Ishikawa (cell line): ENCODE results near the gene CTNNA1.

Experiments
- CEBPB ChIP-seq: IDR thresholded peaks from 2 replicates; pipeline ENCODE4 v1.6.1; 2012
- CREB1 ChIP-seq: IDR thresholded peaks from 2 replicates; pipeline ENCODE4 v1.6.1; 2012; ENCODE audit warnings: low read depth
- EGR1 ChIP-seq: IDR thresholded peaks from 2 replicates; pipeline ENCODE4 v1.6.1; 2012
- EP300 ChIP-seq: IDR thresholded peaks from 2 replicates; pipeline ENCODE4 v1.6.1; 2012; ENCODE audit warnings: borderline replicate concordance
- FOXM1 ChIP-seq: IDR thresholded peaks from 2 replicates; pipeline ENCODE4 v1.6.1; 2012; ENCODE audit warnings: low read depth, borderline replicate concordance
- MAX ChIP-seq: IDR thresholded peaks from 2 replicates; pipeline ENCODE4 v1.6.1; 2012
- NFIC ChIP-seq: IDR thresholded peaks from 2 replicates; pipeline ENCODE4 v1.6.1; 2012
- RAD21 ChIP-seq: IDR thresholded peaks from 2 replicates; pipeline ENCODE4 v1.6.1; 2012; ENCODE audit warnings: low read depth
- TAF1 ChIP-seq: IDR thresholded peaks from 2 replicates; pipeline ENCODE4 v1.6.1; 2012; ENCODE audit warnings: low read depth, mild to moderate bottlenecking
- TCF12 ChIP-seq: IDR thresholded peaks from 2 replicates; pipeline ENCODE4 v1.6.1; 2012; ENCODE audit warnings: low read depth
- TEAD4 ChIP-seq: IDR thresholded peaks from 2 replicates; pipeline ENCODE4 v1.6.1; 2012
- YY1 ChIP-seq: IDR thresholded peaks from 2 replicates; pipeline ENCODE4 v1.6.1; 2012; ENCODE audit warnings: low read depth
- ZBTB7A ChIP-seq: IDR thresholded peaks from 2 replicates; pipeline ENCODE4 v1.6.1; 2012; ENCODE audit warnings: low read depth
- TF ChIP-seq, protein P1 (sequence below): IDR thresholded peaks from 2 replicates; pipeline ENCODE4 v1.6.1; 2012
- TF ChIP-seq, protein P2 (sequence below): IDR thresholded peaks from 2 replicates; pipeline ENCODE4 v1.6.1; 2012; ENCODE audit warnings: low read depth, mild to moderate bottlenecking

Gene CTNNA1

GRCh38 chr5:138920181-138920580, 167.0 kb downstream of the CTNNA1 start:
- TF ChIP-seq, protein P1, sequence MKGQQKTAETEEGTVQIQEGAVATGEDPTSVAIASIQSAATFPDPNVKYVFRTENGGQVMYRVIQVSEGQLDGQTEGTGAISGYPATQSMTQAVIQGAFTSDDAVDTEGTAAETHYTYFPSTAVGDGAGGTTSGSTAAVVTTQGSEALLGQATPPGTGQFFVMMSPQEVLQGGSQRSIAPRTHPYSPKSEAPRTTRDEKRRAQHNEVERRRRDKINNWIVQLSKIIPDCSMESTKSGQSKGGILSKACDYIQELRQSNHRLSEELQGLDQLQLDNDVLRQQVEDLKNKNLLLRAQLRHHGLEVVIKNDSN = no peak
- no peak for TF ChIP-seq MAX
- no peak for TF ChIP-seq NFIC
- no peak for TF ChIP-seq FOXM1
- TF ChIP-seq ZBTB7A = no peak
- TF ChIP-seq CEBPB = no peak
- TF ChIP-seq, protein P2, sequence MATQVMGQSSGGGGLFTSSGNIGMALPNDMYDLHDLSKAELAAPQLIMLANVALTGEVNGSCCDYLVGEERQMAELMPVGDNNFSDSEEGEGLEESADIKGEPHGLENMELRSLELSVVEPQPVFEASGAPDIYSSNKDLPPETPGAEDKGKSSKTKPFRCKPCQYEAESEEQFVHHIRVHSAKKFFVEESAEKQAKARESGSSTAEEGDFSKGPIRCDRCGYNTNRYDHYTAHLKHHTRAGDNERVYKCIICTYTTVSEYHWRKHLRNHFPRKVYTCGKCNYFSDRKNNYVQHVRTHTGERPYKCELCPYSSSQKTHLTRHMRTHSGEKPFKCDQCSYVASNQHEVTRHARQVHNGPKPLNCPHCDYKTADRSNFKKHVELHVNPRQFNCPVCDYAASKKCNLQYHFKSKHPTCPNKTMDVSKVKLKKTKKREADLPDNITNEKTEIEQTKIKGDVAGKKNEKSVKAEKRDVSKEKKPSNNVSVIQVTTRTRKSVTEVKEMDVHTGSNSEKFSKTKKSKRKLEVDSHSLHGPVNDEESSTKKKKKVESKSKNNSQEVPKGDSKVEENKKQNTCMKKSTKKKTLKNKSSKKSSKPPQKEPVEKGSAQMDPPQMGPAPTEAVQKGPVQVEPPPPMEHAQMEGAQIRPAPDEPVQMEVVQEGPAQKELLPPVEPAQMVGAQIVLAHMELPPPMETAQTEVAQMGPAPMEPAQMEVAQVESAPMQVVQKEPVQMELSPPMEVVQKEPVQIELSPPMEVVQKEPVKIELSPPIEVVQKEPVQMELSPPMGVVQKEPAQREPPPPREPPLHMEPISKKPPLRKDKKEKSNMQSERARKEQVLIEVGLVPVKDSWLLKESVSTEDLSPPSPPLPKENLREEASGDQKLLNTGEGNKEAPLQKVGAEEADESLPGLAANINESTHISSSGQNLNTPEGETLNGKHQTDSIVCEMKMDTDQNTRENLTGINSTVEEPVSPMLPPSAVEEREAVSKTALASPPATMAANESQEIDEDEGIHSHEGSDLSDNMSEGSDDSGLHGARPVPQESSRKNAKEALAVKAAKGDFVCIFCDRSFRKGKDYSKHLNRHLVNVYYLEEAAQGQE = no peak
- no peak for TF ChIP-seq TCF12
- TF ChIP-seq RAD21 = no peak
- no peak for TF ChIP-seq TEAD4
- no peak for TF ChIP-seq EGR1
- TF ChIP-seq CREB1 = no peak
- no peak for TF ChIP-seq EP300
- no peak for TF ChIP-seq YY1
- TF ChIP-seq TAF1 = no peak

GRCh38 chr5:138922494-138922893, 169.3 kb downstream of the CTNNA1 start:
- TF ChIP-seq TCF12 (no peak), YY1 (no peak), EGR1 (no peak), CEBPB (no peak), TAF1 (no peak)

DNA sequence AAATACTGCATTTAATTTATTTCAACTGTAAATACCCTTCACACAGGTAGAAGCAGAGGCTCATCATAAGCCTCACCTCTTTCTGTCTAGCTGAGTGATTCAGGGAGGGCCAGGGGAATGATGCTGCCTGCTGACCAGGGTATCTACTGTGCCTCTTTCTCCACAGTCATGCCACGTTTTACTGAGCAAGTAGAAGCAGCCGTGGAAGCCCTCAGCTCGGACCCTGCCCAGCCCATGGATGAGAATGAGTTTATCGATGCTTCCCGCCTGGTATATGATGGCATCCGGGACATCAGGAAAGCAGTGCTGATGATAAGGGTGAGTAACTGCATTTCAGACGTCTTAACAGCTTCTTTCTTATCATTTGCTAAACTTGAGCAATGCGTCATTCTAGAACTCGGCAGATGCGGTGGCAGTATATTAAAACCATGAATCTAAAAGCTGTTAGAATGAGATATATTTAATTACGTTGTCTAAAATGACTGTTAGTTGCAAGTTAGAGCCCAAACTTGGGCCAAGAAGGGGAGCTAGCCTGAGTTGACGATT, 171.9 kb downstream of the CTNNA1 start:
- TF ChIP-seq, protein P2 = no peak
- TF ChIP-seq CREB1 (no peak), EP300 (no peak), NFIC (no peak), FOXM1 (no peak), TAF1 (no peak), YY1 (no peak)
- TF ChIP-seq, protein P1 = no peak

DNA sequence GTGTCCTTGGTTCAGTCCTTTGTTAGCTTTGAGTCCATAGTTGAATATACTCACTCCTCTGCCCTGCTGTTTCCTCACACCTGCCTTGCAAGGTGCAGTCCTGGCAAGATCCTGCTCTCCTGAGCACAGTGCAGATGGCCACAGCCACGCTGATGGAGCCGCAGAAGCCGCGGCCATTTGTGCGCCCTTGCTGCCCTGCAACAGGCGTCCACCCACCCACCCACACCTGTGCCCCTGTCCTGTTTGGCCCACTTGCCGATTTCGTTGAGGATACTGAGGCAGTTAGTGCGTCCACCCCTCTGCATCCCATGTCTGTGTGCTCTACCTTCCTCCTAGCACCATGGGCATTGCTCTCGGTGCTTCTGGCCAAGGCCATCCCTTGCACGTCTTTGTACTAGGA, 173.0 kb downstream of the CTNNA1 start:
- TF ChIP-seq CEBPB = no peak
- TF ChIP-seq, protein P2 = no peak
- TF ChIP-seq, protein P1 = no peak
- no peak for TF ChIP-seq NFIC
- no peak for TF ChIP-seq EGR1
- TF ChIP-seq TEAD4 = no peak

GRCh38 chr5:138926688-138927448, 173.6 kb downstream of the CTNNA1 start:
- TF ChIP-seq TAF1 = no peak
- TF ChIP-seq CREB1 = no peak
- no peak for TF ChIP-seq FOXM1
- TF ChIP-seq EP300 = no peak
- TF ChIP-seq, protein P2 = no peak
- TF ChIP-seq, protein P1 = no peak
- no peak for TF ChIP-seq YY1
- no peak for TF ChIP-seq TEAD4
- TF ChIP-seq NFIC = no peak
- TF ChIP-seq MAX = no peak
- TF ChIP-seq TCF12 = no peak
- TF ChIP-seq RAD21 = no peak
- TF ChIP-seq CEBPB = no peak
- no peak for TF ChIP-seq EGR1
- TF ChIP-seq ZBTB7A = no peak
